Measurements from ENCODE around the gene SH3D19. TPM values are rescaled to one million over a fixed set of nuclear protein-coding genes. Genes with fewer than 3 reads are reported as not detected.

Gene SH3D19
- polyA plus RNA-seq, 4 donors: 37.7 to 92.4 (median 64.6) TPM

GRCh38 chr4:151231915-151232595, 93.3 kb downstream of the SH3D19 start:
- no peaks in the 10 kb centered on the region for H3K4me1 ChIP-seq (ENCODE audit: control insufficient read depth in 3 of 3, insufficient read depth in 2 of 3, low read depth in 1 of 3, low read length in 2 of 3)
- no peaks in the 10 kb centered on the region for H3K27me3 ChIP-seq (ENCODE audit: control insufficient read depth in 3 of 3, insufficient read depth in 3 of 3, low read length in 3 of 3)
- no peak for FAIRE-seq
- no peaks in the 10 kb centered on the region for H3K36me3 ChIP-seq (ENCODE audit: control insufficient read depth in 3 of 3, insufficient read depth in 2 of 3, low read depth in 1 of 3, low read length in 3 of 3)
- no peak for DNase-seq
- no peak overlapping the region for H3K27ac ChIP-seq (ENCODE audit: low read depth in 1 of 3, low read length in 2 of 3)
- no peak overlapping the region for H3K4me3 ChIP-seq (ENCODE audit: low read depth in 1 of 3, low read length in 3 of 3)
- WGBS, 3 donors: 89 to 95% (median 95%) methylated on average over 7 of the region's 7 CpGs
- no peaks in the 10 kb centered on the region for H3K9me3 ChIP-seq (ENCODE audit: control insufficient read depth in 2 of 2, insufficient read depth in 1 of 2, low read depth in 1 of 2, low read length in 1 of 2)

GRCh38 chr4:151228189-151229119, 97.0 kb downstream of the SH3D19 start:
- no peaks in the 10 kb centered on the region for H3K27me3 ChIP-seq (ENCODE audit: control insufficient read depth in 3 of 3, insufficient read depth in 3 of 3, low read length in 3 of 3)
- H3K27ac ChIP-seq (ENCODE audit: low read depth in 1 of 3, low read length in 2 of 3): peak overlapping the region in 2 of 3 donors; percentile 19 to 31
- no peaks in the 10 kb centered on the region for H3K4me1 ChIP-seq (ENCODE audit: control insufficient read depth in 3 of 3, insufficient read depth in 2 of 3, low read depth in 1 of 3, low read length in 2 of 3)
- DNase-seq: no peak
- no peak overlapping the region for H3K4me3 ChIP-seq (ENCODE audit: low read depth in 1 of 3, low read length in 3 of 3)
- no peaks in the 10 kb centered on the region for H3K36me3 ChIP-seq (ENCODE audit: control insufficient read depth in 3 of 3, insufficient read depth in 2 of 3, low read depth in 1 of 3, low read length in 3 of 3)
- no peaks in the 10 kb centered on the region for H3K9me3 ChIP-seq (ENCODE audit: control insufficient read depth in 2 of 2, insufficient read depth in 1 of 2, low read depth in 1 of 2, low read length in 1 of 2)
- 72 to 90% (median 78%) methylated on average over 6 of the region's 6 CpGs for WGBS, 3 donors
- FAIRE-seq: no peak

- H3K27me3 ChIP-seq (ENCODE audit: control insufficient read depth in 3 of 3, insufficient read depth in 3 of 3, low read length in 3 of 3): no peaks in the 10 kb centered on the region
- H3K27ac ChIP-seq (ENCODE audit: low read depth in 1 of 3, low read length in 2 of 3): peak overlapping the region in 2 of 3 donors; percentile 19 to 86
- DNase-seq (no peak), FAIRE-seq (no peak)
- H3K36me3 ChIP-seq (ENCODE audit: control insufficient read depth in 3 of 3, insufficient read depth in 2 of 3, low read depth in 1 of 3, low read length in 3 of 3): no peaks in the 10 kb centered on the region
- H3K9me3 ChIP-seq (ENCODE audit: control insufficient read depth in 2 of 2, insufficient read depth in 1 of 2, low read depth in 1 of 2, low read length in 1 of 2): no peaks in the 10 kb centered on the region
- WGBS, 3 donors: 36 to 73% (median 51%) methylated on average over 3 of the region's 3 CpGs
- H3K4me1 ChIP-seq (ENCODE audit: control insufficient read depth in 3 of 3, insufficient read depth in 2 of 3, low read depth in 1 of 3, low read length in 2 of 3): no peaks in the 10 kb centered on the region
- H3K4me3 ChIP-seq (ENCODE audit: low read depth in 1 of 3, low read length in 3 of 3): no peak overlapping the region
Measured at GRCh38 chr4:151227731-151228130, 97.7 kb downstream of the SH3D19 start.

GRCh38 chr4:151227172-151227571, 98.2 kb downstream of the SH3D19 start:
- Histone ChIP-seq H3K9me3 (ENCODE audit: control insufficient read depth in 2 of 2, insufficient read depth in 1 of 2, low read depth in 1 of 2, low read length in 1 of 2) (no peaks in the 10 kb centered on the region), H3K4me3 (ENCODE audit: low read depth in 1 of 3, low read length in 3 of 3) (no peak overlapping the region), H3K27ac (ENCODE audit: low read depth in 1 of 3, low read length in 2 of 3) (no peak overlapping the region), H3K27me3 (ENCODE audit: control insufficient read depth in 3 of 3, insufficient read depth in 3 of 3, low read length in 3 of 3) (no peaks in the 10 kb centered on the region), H3K4me1 (ENCODE audit: control insufficient read depth in 3 of 3, insufficient read depth in 2 of 3, low read depth in 1 of 3, low read length in 2 of 3) (no peaks in the 10 kb centered on the region), H3K36me3 (ENCODE audit: control insufficient read depth in 3 of 3, insufficient read depth in 2 of 3, low read depth in 1 of 3, low read length in 3 of 3) (no peaks in the 10 kb centered on the region)
- WGBS, 3 donors: 68 to 93% (median 76%) methylated on average over 1 of the region's 1 CpG
- FAIRE-seq (no peak), DNase-seq (no peak)

GRCh38 chr4:151226004-151226932, 99.1 kb downstream of the SH3D19 start:
- FAIRE-seq (no peak), DNase-seq (no peak)
- Histone ChIP-seq H3K27me3 (ENCODE audit: control insufficient read depth in 3 of 3, insufficient read depth in 3 of 3, low read length in 3 of 3) (no peaks in the 10 kb centered on the region), H3K9me3 (ENCODE audit: control insufficient read depth in 2 of 2, insufficient read depth in 1 of 2, low read depth in 1 of 2, low read length in 1 of 2) (no peaks in the 10 kb centered on the region), H3K4me1 (ENCODE audit: control insufficient read depth in 3 of 3, insufficient read depth in 2 of 3, low read depth in 1 of 3, low read length in 2 of 3) (no peaks in the 10 kb centered on the region), H3K27ac (ENCODE audit: low read depth in 1 of 3, low read length in 2 of 3) (peak overlapping the region in 2 of 3 donors; percentile 2 to 54), H3K4me3 (ENCODE audit: low read depth in 1 of 3, low read length in 3 of 3) (peak overlapping the region in 1 of 3 donors; percentile 15), H3K36me3 (ENCODE audit: control insufficient read depth in 3 of 3, insufficient read depth in 2 of 3, low read depth in 1 of 3, low read length in 3 of 3) (no peaks in the 10 kb centered on the region)
- 57 to 70% (median 62%) methylated on average over 10 of the region's 10 CpGs for WGBS, 3 donors

- FAIRE-seq (no peak), DNase-seq (no peak)
- H3K9me3 ChIP-seq (ENCODE audit: control insufficient read depth in 2 of 2, insufficient read depth in 1 of 2, low read depth in 1 of 2, low read length in 1 of 2): no peaks in the 10 kb centered on the region
- no peaks in the 10 kb centered on the region for H3K4me1 ChIP-seq (ENCODE audit: control insufficient read depth in 3 of 3, insufficient read depth in 2 of 3, low read depth in 1 of 3, low read length in 2 of 3)
- H3K27ac ChIP-seq (ENCODE audit: low read depth in 1 of 3, low read length in 2 of 3): no peak overlapping the region
- no peaks in the 10 kb centered on the region for H3K36me3 ChIP-seq (ENCODE audit: control insufficient read depth in 3 of 3, insufficient read depth in 2 of 3, low read depth in 1 of 3, low read length in 3 of 3)
- WGBS, 3 donors: 53 to 72% (median 72%) methylated on average over 4 of the region's 4 CpGs
- no peaks in the 10 kb centered on the region for H3K27me3 ChIP-seq (ENCODE audit: control insufficient read depth in 3 of 3, insufficient read depth in 3 of 3, low read length in 3 of 3)
- no peak overlapping the region for H3K4me3 ChIP-seq (ENCODE audit: low read depth in 1 of 3, low read length in 3 of 3)
Measured at GRCh38 chr4:151223465-151223864, 101.9 kb downstream of the SH3D19 start.

- 63 to 82% (median 81%) methylated on average over 2 of the region's 2 CpGs for WGBS, 3 donors
- DNase-seq (no peak), FAIRE-seq (no peak)
- Histone ChIP-seq H3K4me1 (ENCODE audit: control insufficient read depth in 3 of 3, insufficient read depth in 2 of 3, low read depth in 1 of 3, low read length in 2 of 3) (no peaks in the 10 kb centered on the region), H3K9me3 (ENCODE audit: control insufficient read depth in 2 of 2, insufficient read depth in 1 of 2, low read depth in 1 of 2, low read length in 1 of 2) (no peaks in the 10 kb centered on the region), H3K4me3 (ENCODE audit: low read depth in 1 of 3, low read length in 3 of 3) (no peak overlapping the region), H3K27ac (ENCODE audit: low read depth in 1 of 3, low read length in 2 of 3) (no peak overlapping the region), H3K27me3 (ENCODE audit: control insufficient read depth in 3 of 3, insufficient read depth in 3 of 3, low read length in 3 of 3) (no peaks in the 10 kb centered on the region), H3K36me3 (ENCODE audit: control insufficient read depth in 3 of 3, insufficient read depth in 2 of 3, low read depth in 1 of 3, low read length in 3 of 3) (no peaks in the 10 kb centered on the region)
Measured at GRCh38 chr4:151219948-151220347, 105.5 kb downstream of the SH3D19 start.

- H3K27me3 ChIP-seq (ENCODE audit: control insufficient read depth in 3 of 3, insufficient read depth in 3 of 3, low read length in 3 of 3): no peaks in the 10 kb centered on the region
- no peaks in the 10 kb centered on the region for H3K4me1 ChIP-seq (ENCODE audit: control insufficient read depth in 3 of 3, insufficient read depth in 2 of 3, low read depth in 1 of 3, low read length in 2 of 3)
- FAIRE-seq (no peak), DNase-seq (no peak)
- H3K9me3 ChIP-seq (ENCODE audit: control insufficient read depth in 2 of 2, insufficient read depth in 1 of 2, low read depth in 1 of 2, low read length in 1 of 2): no peaks in the 10 kb centered on the region
- no peak overlapping the region for H3K27ac ChIP-seq (ENCODE audit: low read depth in 1 of 3, low read length in 2 of 3)
- WGBS, 3 donors: 92 to 94% (median 93%) methylated on average over 4 of the region's 4 CpGs
- H3K36me3 ChIP-seq (ENCODE audit: control insufficient read depth in 3 of 3, insufficient read depth in 2 of 3, low read depth in 1 of 3, low read length in 3 of 3): no peaks in the 10 kb centered on the region
- H3K4me3 ChIP-seq (ENCODE audit: low read depth in 1 of 3, low read length in 3 of 3): no peak overlapping the region
Measured at GRCh38 chr4:151219091-151219490, 106.3 kb downstream of the SH3D19 start.

All from small intestine (tissue), 7 donors.